Cortex of kidney (tissue), 1 donor: Measurements from ENCODE around the gene UNC13C.

Source experiments
- DNase-seq: peaks from one replicate; lab custom pipeline; 2025; lab: John Stamatoyannopoulos, UW

The UNC13C gene

GRCh38 chr15:54482251-54482650, 504.0 kb downstream of the UNC13C start:
- no peak for DNase-seq

- DNase-seq = no peak
Observed at GRCh38 chr15:54500330-54500729, 522.1 kb downstream of the UNC13C start.

- no peak for DNase-seq
Observed at GRCh38 chr15:54502416-54503075, 524.3 kb downstream of the UNC13C start.

- DNase-seq = no peak
Observed at GRCh38 chr15:54504695-54505094, 526.5 kb downstream of the UNC13C start.

GRCh38 chr15:54506977-54507524, 528.8 kb downstream of the UNC13C start:
- no peak for DNase-seq

GRCh38 chr15:54514601-54515000, 536.4 kb downstream of the UNC13C start:
- no peak for DNase-seq

GRCh38 chr15:54515664-54516582, 537.7 kb downstream of the UNC13C start:
- no peak for DNase-seq

GRCh38 chr15:54517366-54517765, 539.1 kb downstream of the UNC13C start:
- DNase-seq = no peak

- no peak for DNase-seq
Observed at GRCh38 chr15:54518156-54518882, 540.1 kb downstream of the UNC13C start.

- no peak for DNase-seq
Observed at GRCh38 chr15:54519577-54519976, 541.3 kb downstream of the UNC13C start.

GRCh38 chr15:54520616-54521015, 542.4 kb downstream of the UNC13C start:
- DNase-seq = no peak

GRCh38 chr15:54521206-54521605, 543.0 kb downstream of the UNC13C start:
- DNase-seq = no peak

GRCh38 chr15:54528021-54528420, 549.8 kb downstream of the UNC13C start:
- no peak for DNase-seq

GRCh38 chr15:54540721-54541120, 562.5 kb downstream of the UNC13C start:
- no peak for DNase-seq

- DNase-seq = no peak
Observed at GRCh38 chr15:54547491-54547890, 569.2 kb downstream of the UNC13C start.

GRCh38 chr15:54550954-54551353, 572.7 kb downstream of the UNC13C start:
- no peak for DNase-seq

GRCh38 chr15:54556231-54556630, 578.0 kb downstream of the UNC13C start:
- no peak for DNase-seq

GRCh38 chr15:54559405-54560069, 581.3 kb downstream of the UNC13C start:
- no peak for DNase-seq

- no peak for DNase-seq
Observed at GRCh38 chr15:54560417-54560816, 582.2 kb downstream of the UNC13C start.

GRCh38 chr15:54564166-54564565, 585.9 kb downstream of the UNC13C start:
- no peak for DNase-seq

GRCh38 chr15:54566654-54567053, 588.4 kb downstream of the UNC13C start:
- DNase-seq = no peak
